Uterus (tissue), 4 donors: ENCODE results near the gene WTAP. TPM values are rescaled to one million over a fixed set of nuclear protein-coding genes. Genes with fewer than 3 reads are reported as not detected.
"Not testable (repeated sequence)": the region's sequence is repeated elsewhere in the genome, so short reads cannot be mapped to it uniquely, and the experiment has no call there.

Experiments used
- DNase-seq, 2 donors: peaks; one replicate each; pipeline ENCODE4 v3.0.0-alpha.2; 2019 to 2020
- H3K27ac ChIP-seq, 2 donors: fragments of 200-600 bp; sonication (generic); 1 replicate in 1 of 2; 2 replicates in 1 of 2; pipeline ENCODE4 v1.5.1; 2016 to 2018
- H3K27me3 ChIP-seq, 2 donors: fragments of 200-600 bp; sonication (generic); one replicate each; pipeline ENCODE4 v1.5.1; 2018 to 2019; ENCODE audit warnings: control low read depth in 1 of 2
- H3K36me3 ChIP-seq, 2 donors: fragments of 200-600 bp; sonication (generic); one replicate each; pipeline ENCODE4 v1.5.1; 2019; ENCODE audit warnings: control low read depth in 1 of 2
- H3K4me1 ChIP-seq, 2 donors: fragments of 200-600 bp; sonication (generic); one replicate each; pipeline ENCODE4 v1.5.1; 2018 to 2019; ENCODE audit warnings: control low read depth in 1 of 2
- H3K4me3 ChIP-seq, 2 donors: fragments of 200-600 bp; sonication (generic); 1 replicate in 1 of 2; 2 replicates in 1 of 2; pipeline ENCODE4 v1.5.1; 2018 to 2019; ENCODE audit warnings: mild to moderate bottlenecking in 1 of 2
- H3K9me3 ChIP-seq, 2 donors: fragments of 200-600 bp; sonication (generic); one replicate each; pipeline ENCODE4 v1.5.1; 2019; ENCODE audit warnings: control low read depth in 1 of 2
- POLR2A ChIP-seq, 2 donors: fragments of 450-650 bp; IDR thresholded peaks; one replicate each; pipeline ENCODE4 v1.6.1; 2016; ENCODE audit warnings: antibody characterized with exemption in 2 of 2, mild to moderate bottlenecking in 1 of 2, moderate library complexity in 1 of 2
- intact Hi-C: fragments of 100-400 bp; cut with DNase I; formaldehyde crosslinking; loops from one replicate; pipeline ENCODE4 v1.15.1; 2023; ENCODE audit warnings: low total_unique reads
- total RNA-seq, 4 donors: library from RNA; depleted of rRNA in 3 of 4; stranded (reverse); fragments of >200 nt in 3 of 4; gene quantifications; one replicate each; pipeline versions ENCODE4 v1.1.0 to v1.2.4, GENCODE V29; 2014 to 2023
- TF ChIP-seq, protein P1 (sequence below), 4 experiments: fragments of 200-600 bp in 2 of 4; fragments of 450-650 bp in 2 of 4; sonication (generic) in 2 of 4; IDR thresholded peaks; one replicate each; pipeline ENCODE4 v1.5.1; 2016 to 2019; ENCODE audit warnings: antibody characterized with exemption in 4 of 4, mild to moderate bottlenecking in 2 of 4, moderate library complexity in 1 of 4
- donor health status: DM: yes; HTN: yes; CAD: no.

WTAP gene
- total RNA-seq, 4 donors from 2014 or later: 33.3 to 139 (median 95.9) TPM

DNA sequence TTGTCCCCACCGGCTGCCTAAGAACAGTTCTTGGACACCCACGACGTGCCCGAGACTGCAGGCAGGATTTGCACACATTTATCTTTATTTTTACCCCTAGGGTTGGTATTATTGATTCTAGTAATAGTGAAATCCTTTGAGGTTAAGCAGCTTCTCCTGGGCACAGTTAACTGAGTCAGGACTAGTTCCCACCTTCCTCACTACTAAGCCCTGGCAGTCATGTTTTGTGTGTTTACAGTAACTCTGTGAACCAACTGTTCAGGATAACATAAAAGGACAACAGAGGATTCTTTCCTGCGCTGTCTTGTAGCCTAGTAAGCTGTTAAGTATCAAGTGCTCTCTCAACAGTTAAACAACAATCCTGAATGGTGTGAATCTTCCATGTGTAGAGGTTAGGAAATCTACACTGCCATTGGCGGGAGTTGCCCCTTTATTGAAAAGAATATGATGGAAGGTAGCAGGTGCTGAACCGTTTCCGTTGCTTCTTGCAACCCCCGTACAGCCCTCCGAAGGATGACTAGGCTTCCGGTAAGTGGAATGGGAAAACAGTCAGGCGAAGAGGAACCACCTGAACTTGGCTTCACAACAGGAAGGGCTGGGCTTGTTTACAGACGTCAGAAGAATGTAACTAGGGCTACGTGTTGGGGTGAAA lies 33.3 kb upstream of the WTAP start:
- H3K36me3 ChIP-seq: no peaks in the 10 kb centered on the region
- H3K27me3 ChIP-seq: no peaks in the 10 kb centered on the region
- TF ChIP-seq, protein P1, sequence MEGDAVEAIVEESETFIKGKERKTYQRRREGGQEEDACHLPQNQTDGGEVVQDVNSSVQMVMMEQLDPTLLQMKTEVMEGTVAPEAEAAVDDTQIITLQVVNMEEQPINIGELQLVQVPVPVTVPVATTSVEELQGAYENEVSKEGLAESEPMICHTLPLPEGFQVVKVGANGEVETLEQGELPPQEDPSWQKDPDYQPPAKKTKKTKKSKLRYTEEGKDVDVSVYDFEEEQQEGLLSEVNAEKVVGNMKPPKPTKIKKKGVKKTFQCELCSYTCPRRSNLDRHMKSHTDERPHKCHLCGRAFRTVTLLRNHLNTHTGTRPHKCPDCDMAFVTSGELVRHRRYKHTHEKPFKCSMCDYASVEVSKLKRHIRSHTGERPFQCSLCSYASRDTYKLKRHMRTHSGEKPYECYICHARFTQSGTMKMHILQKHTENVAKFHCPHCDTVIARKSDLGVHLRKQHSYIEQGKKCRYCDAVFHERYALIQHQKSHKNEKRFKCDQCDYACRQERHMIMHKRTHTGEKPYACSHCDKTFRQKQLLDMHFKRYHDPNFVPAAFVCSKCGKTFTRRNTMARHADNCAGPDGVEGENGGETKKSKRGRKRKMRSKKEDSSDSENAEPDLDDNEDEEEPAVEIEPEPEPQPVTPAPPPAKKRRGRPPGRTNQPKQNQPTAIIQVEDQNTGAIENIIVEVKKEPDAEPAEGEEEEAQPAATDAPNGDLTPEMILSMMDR (IDR thresholded peaks at IDR 0.05): no peak
- peak in 1 of 2 donors; percentile 16 for TF ChIP-seq POLR2A (IDR thresholded peaks at IDR 0.05)
- DNase-seq: peak; percentile 39 to 51
- peak overlapping the region; percentile 55 to 80 for H3K4me3 ChIP-seq
- peaks cover 5 to 6% of the 10 kb centered on the region in 2 donors for H3K4me1 ChIP-seq
- H3K9me3 ChIP-seq: no peaks in the 10 kb centered on the region
- peak overlapping the region; percentile 95 to 97 for H3K27ac ChIP-seq
- intact Hi-C loops: loop anchor here (5.0 kb wide), 1 partner anchor 93 kb away; the partner anchor contains the start of gene TCP1

DNA sequence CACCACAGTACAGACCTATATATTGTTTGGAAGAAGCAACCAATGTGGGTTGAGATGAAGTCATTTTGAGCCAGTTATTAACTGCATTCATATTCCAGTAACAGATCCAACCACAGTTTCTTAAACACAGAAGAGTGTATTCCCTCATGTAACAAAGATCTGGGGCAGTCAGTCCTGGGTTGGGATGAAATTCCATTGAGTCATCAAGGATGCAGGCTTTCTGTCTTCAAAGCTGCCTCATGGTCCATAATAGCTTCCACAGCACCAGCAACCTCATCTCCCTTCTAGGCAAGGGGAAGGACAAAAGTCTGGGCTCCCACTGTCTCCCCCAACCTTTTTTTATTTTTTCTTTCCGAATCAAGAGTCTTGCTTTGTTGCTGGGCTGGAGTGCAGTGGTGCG lies 31.3 kb upstream of the WTAP start:
- H3K9me3 ChIP-seq: no peaks in the 10 kb centered on the region
- H3K27me3 ChIP-seq: no peaks in the 10 kb centered on the region
- H3K27ac ChIP-seq: no peak overlapping the region
- no peak for DNase-seq
- intact Hi-C loops: no loop called here
- H3K4me1 ChIP-seq: peaks cover 4 to 6% of the 10 kb centered on the region in 2 donors
- no peak for TF ChIP-seq POLR2A (IDR thresholded peaks at IDR 0.05)
- TF ChIP-seq, protein P1 (IDR thresholded peaks at IDR 0.05): no peak
- H3K36me3 ChIP-seq: no peaks in the 10 kb centered on the region
- no peak overlapping the region for H3K4me3 ChIP-seq

DNA sequence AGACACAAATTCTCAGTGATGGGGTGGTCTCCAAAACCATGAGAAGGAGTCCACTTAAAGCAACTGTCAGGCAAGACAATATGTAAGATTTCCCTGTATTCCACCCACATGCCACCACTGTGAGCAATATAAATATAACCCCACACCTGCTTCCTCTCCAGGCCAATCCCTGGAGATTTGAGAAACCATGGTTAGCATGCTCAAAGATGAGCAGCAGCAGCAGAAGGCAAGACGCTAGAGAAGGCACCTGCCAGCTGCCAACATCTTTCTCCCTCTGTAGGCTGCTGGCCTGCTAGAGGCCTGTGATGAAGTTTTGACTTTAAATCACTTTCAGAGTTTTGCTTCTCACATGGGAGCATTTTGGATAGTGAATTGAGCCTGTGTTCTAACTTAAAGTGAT lies 26.3 kb upstream of the WTAP start:
- Histone ChIP-seq H3K27me3 (no peaks in the 10 kb centered on the region), H3K9me3 (no peaks in the 10 kb centered on the region), H3K36me3 (no peaks in the 10 kb centered on the region), H3K27ac (peak overlapping the region; percentile 81 to 92), H3K4me1 (peaks cover 0 to 6% of the 10 kb centered on the region in 2 donors), H3K4me3 (no peak overlapping the region)
- intact Hi-C loops: no loop called here
- DNase-seq: no peak
- TF ChIP-seq, protein P1 (IDR thresholded peaks at IDR 0.05): no peak
- TF ChIP-seq POLR2A (IDR thresholded peaks at IDR 0.05): no peak

DNA sequence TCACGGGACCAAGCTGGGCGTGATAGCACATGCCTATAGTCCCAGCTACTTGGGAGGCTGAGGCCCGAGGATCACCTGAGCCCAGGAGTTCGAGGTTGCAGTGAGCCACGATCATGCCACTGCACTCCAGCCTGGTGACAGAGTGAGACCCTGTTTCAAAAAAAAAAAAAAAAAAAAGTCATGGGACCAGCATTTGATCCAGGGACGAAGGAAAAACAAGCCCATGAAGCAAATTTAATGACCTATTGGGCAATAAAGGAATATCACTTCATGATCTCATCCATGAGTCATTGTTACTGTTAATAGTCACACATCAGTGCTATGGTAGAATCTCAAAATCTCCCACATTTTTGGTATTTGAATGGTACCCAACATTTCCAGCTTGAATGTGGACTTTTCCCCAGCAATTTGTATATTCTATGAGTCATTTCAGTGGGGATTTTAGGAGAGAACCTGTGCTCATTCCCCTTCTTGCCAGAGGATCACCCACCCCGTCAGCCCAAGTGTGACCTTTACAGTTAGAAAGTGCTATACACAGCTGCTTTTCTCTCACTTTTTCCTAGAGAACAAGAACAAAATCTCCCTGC lies 25.8 kb upstream of the WTAP start:
- Histone ChIP-seq H3K27me3 (no peaks in the 10 kb centered on the region), H3K4me1 (peaks cover 0 to 6% of the 10 kb centered on the region in 2 donors), H3K9me3 (no peaks in the 10 kb centered on the region), H3K36me3 (no peaks in the 10 kb centered on the region), H3K4me3 (no peak overlapping the region), H3K27ac (peak overlapping the region; percentile 81 to 92)
- peak; percentile 55 to 63 for DNase-seq
- TF ChIP-seq, protein P1 (IDR thresholded peaks at IDR 0.05): no peak
- no peak for TF ChIP-seq POLR2A (IDR thresholded peaks at IDR 0.05)
- intact Hi-C loops: no loop called here

DNA sequence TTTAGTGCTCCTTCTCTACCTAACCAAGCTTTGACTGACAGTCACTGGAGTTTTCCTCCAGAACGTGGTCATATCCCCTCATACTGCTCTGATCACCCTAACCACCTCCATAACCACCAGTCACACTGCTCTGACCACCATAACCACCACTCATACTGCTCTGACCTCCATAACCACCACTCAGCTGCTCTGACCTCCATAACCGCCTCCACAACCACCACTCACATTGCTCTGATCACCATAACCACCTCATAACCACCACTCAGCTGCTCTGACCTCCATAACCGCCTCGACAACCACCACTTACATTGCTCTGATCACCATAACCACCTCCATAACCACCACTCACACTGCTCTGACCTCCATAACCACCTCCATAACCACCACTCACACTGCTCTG lies 16.7 kb upstream of the WTAP start:
- H3K4me3 ChIP-seq, DNase-seq, H3K36me3 ChIP-seq, H3K4me1 ChIP-seq, H3K9me3 ChIP-seq, H3K27me3 ChIP-seq, H3K27ac ChIP-seq, intact Hi-C loops: not testable (repeated sequence)

DNA sequence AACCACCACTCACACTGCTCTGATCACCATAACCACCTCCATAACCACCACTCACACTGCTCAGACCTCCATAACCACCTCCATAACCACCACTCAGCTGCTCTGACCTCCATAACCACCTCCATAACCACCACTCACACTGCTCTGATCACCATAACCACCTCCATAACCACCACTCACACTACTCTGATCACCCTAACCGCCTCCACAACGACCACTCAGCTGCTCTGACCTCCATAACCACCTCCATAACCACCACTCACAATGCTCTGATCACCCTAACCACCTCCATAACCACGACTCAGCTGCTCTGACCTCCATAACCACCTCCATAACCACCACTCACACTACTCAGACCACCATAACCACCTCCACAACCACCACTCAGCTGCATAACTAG lies 14.9 kb upstream of the WTAP start:
- DNase-seq, H3K4me1 ChIP-seq, H3K27ac ChIP-seq, H3K4me3 ChIP-seq, H3K9me3 ChIP-seq, H3K27me3 ChIP-seq, H3K36me3 ChIP-seq, intact Hi-C loops: not testable (repeated sequence)
